ENCODE measurements around the gene UBE2E2.

The UBE2E2 gene

DNA sequence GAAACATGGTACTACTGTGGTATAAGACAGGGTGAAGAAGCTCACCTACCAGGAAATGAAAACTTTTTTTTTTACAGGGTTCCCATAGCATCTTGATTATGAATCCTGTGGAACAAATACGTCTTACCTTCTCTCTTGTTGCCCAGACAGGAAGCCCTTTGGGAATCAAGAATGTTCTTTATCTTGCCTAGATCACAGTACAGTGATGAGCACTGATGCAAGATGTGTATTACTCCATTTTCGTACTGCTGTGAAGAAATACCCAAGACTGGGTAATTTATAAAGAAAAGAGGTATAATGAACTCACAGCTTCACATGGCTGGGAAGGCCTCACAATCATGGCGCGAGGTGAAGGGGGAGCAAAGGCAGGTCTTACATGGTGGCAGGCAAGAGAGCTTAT, 281.3 kb downstream of the UBE2E2 start:
- H3K36me3 Mint-ChIP-seq: peaks cover 11% of the 10 kb centered on the region
- no peak overlapping the region for H3K27ac Mint-ChIP-seq
- H3K4me1 Mint-ChIP-seq: no peaks in the 10 kb centered on the region
- H3K27me3 Mint-ChIP-seq: no peaks in the 10 kb centered on the region
- H3K9me3 Mint-ChIP-seq: peaks cover 4% of the 10 kb centered on the region
- H3K4me3 Mint-ChIP-seq: no peak overlapping the region

DNA sequence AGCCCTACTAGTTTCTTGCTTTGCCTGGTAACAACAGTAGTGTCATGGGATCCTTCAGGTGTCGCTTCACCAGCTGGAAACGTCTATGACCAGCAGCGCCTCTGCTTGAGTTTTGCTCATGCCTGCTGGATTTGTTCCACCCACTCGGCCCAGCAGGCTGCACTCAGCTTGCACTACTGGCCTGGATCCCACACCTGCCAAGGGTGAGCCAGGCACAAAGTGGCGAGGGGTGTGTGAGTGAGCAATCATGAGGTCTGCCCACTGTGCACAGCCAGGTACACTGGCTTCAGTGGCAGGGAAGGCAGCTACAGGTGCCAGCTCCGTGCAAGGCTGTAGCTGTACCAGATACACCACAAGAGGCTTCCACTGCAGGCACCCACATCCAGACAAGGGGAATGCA, 282.8 kb downstream of the UBE2E2 start:
- no peaks in the 10 kb centered on the region for H3K4me1 Mint-ChIP-seq
- H3K36me3 Mint-ChIP-seq: peaks cover 11% of the 10 kb centered on the region
- H3K27me3 Mint-ChIP-seq: no peaks in the 10 kb centered on the region
- no peak overlapping the region for H3K27ac Mint-ChIP-seq
- H3K9me3 Mint-ChIP-seq: peaks cover 4% of the 10 kb centered on the region
- no peak overlapping the region for H3K4me3 Mint-ChIP-seq

DNA sequence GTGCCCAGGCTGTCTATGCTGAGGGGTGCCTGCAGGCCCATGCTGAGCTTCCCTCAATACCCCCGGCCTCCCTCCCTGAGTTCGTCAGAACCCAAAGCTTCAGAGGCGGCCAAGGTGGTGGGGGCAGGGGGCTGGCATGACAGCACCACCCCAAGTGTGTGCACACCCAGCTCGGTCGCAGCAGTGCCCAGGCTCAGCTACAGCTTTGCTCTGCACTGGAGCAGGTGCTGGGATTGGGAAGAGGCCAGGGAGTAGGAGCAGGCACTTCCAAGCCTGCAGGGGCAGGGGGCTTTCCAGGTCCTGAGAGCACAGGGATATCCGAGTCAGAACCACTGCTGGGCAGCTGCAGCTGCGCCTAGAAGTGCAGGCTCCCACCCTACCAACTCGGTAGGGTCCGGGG, 283.9 kb downstream of the UBE2E2 start:
- Mint-ChIP-seq H3K36me3 (peaks cover 11% of the 10 kb centered on the region), H3K27ac (no peak overlapping the region), H3K9me3 (peaks cover 4% of the 10 kb centered on the region), H3K27me3 (no peaks in the 10 kb centered on the region), H3K4me3 (no peak overlapping the region), H3K4me1 (no peaks in the 10 kb centered on the region)

DNA sequence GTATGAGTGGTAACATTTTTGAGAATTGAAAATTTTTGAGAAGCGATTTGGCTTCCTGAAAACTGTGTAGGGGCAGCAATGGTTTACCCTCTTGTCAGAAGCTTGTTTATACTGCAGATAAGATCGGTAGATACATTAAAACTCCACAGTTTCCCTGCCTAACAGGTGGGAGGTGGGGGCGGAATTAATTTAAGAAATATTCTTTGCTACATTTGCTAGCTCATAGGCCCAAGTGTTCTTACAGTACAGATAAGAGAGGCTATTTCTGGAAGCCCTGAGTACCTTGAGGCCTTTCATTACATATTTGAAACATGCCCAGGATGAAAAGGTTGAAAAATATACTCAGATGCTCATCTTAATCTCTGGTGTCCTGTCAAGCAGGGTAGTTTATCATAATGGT, 285.5 kb downstream of the UBE2E2 start:
- no peaks in the 10 kb centered on the region for H3K4me1 Mint-ChIP-seq
- peaks cover 4% of the 10 kb centered on the region for H3K9me3 Mint-ChIP-seq
- H3K27ac Mint-ChIP-seq: no peak overlapping the region
- H3K4me3 Mint-ChIP-seq: no peak overlapping the region
- no peaks in the 10 kb centered on the region for H3K27me3 Mint-ChIP-seq
- peaks cover 9% of the 10 kb centered on the region for H3K36me3 Mint-ChIP-seq

DNA sequence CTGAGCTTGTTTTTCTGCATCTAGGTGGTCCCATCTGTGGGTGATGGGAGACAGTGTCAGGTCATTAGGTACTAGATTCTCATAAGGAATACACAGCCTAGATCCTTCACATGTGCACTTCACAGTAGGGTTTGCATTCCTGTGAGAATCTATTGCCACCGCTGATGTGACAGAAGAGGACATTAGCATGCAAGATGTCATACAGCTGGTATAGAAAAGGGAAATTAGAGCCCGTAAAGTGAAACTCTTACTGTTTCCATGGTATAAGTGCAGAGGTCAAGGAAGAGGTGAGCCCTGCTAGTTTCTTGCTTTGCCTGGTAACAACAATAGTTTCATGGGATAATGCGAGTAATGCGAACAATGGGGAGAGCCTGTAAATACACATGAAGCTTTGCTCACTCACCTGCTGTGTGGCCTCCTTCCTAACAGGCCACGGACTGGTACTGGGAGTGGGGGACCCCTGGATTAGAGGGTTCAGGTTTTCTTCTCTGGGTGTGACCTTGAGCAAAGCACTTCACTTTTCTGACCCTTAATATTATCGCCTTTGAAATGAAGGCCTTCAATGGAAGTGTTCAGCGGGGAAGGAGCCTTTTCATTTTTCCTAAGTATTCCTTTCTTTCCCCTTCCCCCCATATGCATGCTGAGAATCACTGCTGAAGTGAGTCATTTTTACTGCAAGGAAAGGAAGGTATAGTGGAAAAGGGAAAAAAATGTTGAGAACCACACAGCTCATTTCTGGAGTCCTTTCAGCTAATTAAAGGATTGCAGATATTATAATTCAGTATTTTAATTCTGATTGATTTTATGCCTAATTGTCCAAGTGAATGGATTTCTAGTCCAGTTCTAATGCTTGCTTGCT, 286.4 kb downstream of the UBE2E2 start:
- no peaks in the 10 kb centered on the region for H3K4me1 Mint-ChIP-seq
- H3K36me3 Mint-ChIP-seq: peaks cover 6% of the 10 kb centered on the region
- peaks cover under 1% of the 10 kb centered on the region for H3K9me3 Mint-ChIP-seq
- no peak overlapping the region for H3K4me3 Mint-ChIP-seq
- H3K27ac Mint-ChIP-seq: no peak overlapping the region
- H3K27me3 Mint-ChIP-seq: no peaks in the 10 kb centered on the region

DNA sequence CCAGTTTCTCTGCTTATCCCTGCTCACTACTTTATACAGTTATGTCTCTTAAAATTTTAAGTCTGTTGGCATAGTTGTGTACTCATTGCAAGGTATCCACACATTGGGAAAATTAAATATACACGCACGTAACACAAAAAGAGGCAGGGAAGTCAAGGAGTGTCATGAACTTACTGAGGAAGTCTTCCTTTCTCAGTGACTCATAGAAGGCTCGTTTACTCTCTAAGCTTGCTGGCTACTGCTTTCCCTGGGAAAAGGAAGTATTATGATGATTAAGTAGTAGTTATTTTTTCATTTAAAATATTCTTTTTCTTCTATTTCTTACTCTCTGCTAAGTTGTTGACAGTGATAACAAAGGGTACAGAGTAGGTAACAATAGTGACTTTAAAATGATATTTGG, 287.3 kb downstream of the UBE2E2 start:
- peaks cover 4% of the 10 kb centered on the region for H3K36me3 Mint-ChIP-seq
- H3K27me3 Mint-ChIP-seq: no peaks in the 10 kb centered on the region
- no peak overlapping the region for H3K27ac Mint-ChIP-seq
- peaks cover 2% of the 10 kb centered on the region for H3K4me1 Mint-ChIP-seq
- H3K9me3 Mint-ChIP-seq: no peaks in the 10 kb centered on the region
- H3K4me3 Mint-ChIP-seq: no peak overlapping the region

DNA sequence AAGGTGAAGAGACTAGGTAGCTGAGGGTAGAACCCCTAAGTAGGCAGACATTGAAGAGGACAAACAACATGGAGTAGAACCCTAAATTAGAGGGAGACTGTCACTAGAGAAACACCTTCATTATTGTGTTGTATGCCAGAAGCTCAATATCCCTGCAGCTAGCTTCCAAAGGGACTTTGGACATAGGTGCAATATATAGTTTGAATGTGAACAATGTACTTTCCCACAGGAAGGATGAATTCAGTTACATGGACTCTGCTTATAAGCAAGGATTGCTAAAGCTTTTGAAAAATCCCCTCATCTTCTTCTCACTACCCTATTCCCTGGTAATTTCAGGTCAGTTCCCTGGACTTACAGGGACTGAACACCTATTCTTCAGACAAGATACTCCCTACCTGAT, 288.9 kb downstream of the UBE2E2 start:
- Mint-ChIP-seq H3K27me3 (no peaks in the 10 kb centered on the region), H3K27ac (no peak overlapping the region), H3K4me3 (no peak overlapping the region), H3K4me1 (peaks cover 7% of the 10 kb centered on the region), H3K36me3 (no peaks in the 10 kb centered on the region), H3K9me3 (no peaks in the 10 kb centered on the region)

DNA sequence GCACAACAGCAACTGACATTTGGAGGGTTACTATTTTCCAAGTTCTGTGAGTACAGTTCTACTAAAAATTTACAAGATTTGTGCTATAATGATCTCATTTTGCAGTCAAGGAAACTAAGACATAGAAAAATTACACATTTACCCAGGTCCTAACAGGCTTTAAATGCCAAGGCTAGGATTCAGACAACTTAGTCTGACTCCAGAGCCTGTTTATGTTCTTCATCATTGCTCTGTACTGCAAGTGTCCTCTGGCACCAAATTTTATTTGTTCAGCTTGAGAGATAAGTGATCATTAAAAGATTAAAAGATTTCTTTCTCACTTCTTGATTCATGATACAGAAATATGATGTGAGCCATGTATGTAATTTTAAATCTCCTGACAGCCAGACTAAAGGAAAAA, 290.8 kb downstream of the UBE2E2 start:
- H3K9me3 Mint-ChIP-seq: no peaks in the 10 kb centered on the region
- no peak overlapping the region for H3K4me3 Mint-ChIP-seq
- H3K27me3 Mint-ChIP-seq: no peaks in the 10 kb centered on the region
- H3K4me1 Mint-ChIP-seq: peaks cover 7% of the 10 kb centered on the region
- H3K36me3 Mint-ChIP-seq: no peaks in the 10 kb centered on the region
- H3K27ac Mint-ChIP-seq: no peak overlapping the region

DNA sequence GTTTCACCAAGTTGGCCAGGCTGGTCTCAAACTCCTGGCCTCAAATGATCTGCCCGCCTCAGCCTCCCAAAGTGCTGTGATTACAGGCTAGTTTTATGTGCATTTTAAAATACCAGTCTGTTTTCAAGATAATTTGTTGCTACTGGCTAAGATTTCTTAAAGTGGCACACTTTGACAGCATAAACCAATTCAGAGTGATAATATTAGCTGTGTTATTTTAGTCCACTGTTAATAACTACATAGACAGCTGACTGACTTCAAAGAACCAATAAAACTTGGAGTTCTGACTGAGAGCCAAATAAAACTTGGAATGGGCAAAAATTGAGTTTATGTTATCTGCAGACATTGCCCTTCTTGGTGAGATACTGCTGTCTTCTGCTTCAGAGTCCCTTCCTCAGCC, 291.8 kb downstream of the UBE2E2 start:
- H3K4me1 Mint-ChIP-seq: peaks cover 7% of the 10 kb centered on the region
- no peak overlapping the region for H3K27ac Mint-ChIP-seq
- no peaks in the 10 kb centered on the region for H3K9me3 Mint-ChIP-seq
- H3K36me3 Mint-ChIP-seq: no peaks in the 10 kb centered on the region
- H3K4me3 Mint-ChIP-seq: no peak overlapping the region
- H3K27me3 Mint-ChIP-seq: no peaks in the 10 kb centered on the region

DNA sequence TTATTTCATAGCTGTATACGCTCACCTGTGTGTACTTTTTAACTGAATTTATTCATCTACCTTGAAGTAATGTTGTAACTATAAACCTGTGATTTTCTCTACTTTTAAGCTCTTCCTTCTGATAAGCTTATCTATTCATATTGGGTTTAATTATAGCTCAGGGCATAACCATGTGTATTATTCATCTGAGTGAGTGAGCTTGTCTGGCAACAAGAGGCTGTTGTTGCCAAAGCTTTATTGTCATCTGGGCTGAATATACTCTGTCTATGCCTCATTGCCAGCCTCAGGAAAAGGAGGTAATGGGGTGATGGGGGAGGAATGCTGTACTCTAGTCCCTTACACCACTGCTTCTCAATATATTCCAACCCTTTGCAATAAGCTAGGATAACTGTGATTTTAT, 292.4 kb downstream of the UBE2E2 start:
- H3K4me3 Mint-ChIP-seq: no peak overlapping the region
- peaks cover 7% of the 10 kb centered on the region for H3K4me1 Mint-ChIP-seq
- H3K27me3 Mint-ChIP-seq: no peaks in the 10 kb centered on the region
- no peaks in the 10 kb centered on the region for H3K9me3 Mint-ChIP-seq
- no peaks in the 10 kb centered on the region for H3K36me3 Mint-ChIP-seq
- no peak overlapping the region for H3K27ac Mint-ChIP-seq

DNA sequence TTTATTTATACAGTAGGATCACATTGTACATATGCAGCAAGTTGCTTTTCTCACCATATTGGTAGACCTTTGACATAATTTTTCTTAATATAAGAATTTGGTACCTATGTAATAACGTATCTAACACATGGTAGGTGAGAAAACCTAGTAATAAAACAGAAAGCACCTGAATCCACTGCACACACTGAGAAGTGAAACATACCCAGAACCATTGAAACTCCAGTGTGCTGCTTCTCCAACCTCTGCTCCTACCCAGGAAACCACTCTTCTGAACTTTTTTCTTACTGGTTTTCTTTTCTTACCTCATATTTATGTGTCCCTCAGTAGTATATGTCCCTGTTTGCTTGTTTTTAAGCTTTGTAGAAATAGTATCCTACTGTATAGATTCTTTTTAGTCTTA, 293.0 kb downstream of the UBE2E2 start:
- Mint-ChIP-seq H3K4me1 (peaks cover 7% of the 10 kb centered on the region), H3K27me3 (no peaks in the 10 kb centered on the region), H3K36me3 (peaks cover 7% of the 10 kb centered on the region), H3K27ac (no peak overlapping the region), H3K4me3 (no peak overlapping the region), H3K9me3 (no peaks in the 10 kb centered on the region)

DNA sequence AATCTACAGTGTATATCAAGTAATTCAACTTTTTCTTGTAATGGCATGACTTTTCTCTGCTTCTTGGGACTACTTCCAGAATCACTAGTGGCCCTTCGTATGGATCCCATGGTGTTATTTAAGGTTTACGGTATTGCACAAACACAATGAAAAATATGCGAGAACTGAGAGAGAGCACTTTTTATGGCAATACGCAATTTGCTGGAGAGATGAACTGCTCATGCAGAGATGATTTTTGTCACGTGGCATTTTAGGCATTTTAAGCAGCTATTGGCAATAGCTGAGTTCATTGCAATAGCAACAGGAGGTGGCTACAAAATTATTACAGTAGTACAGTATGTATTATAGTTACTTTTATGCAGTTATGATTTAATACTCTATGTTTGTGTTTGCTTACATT, 294.0 kb downstream of the UBE2E2 start:
- Mint-ChIP-seq H3K4me3 (no peak overlapping the region), H3K9me3 (no peaks in the 10 kb centered on the region), H3K4me1 (peaks cover 7% of the 10 kb centered on the region), H3K27ac (no peak overlapping the region), H3K36me3 (peaks cover 7% of the 10 kb centered on the region), H3K27me3 (no peaks in the 10 kb centered on the region)

DNA sequence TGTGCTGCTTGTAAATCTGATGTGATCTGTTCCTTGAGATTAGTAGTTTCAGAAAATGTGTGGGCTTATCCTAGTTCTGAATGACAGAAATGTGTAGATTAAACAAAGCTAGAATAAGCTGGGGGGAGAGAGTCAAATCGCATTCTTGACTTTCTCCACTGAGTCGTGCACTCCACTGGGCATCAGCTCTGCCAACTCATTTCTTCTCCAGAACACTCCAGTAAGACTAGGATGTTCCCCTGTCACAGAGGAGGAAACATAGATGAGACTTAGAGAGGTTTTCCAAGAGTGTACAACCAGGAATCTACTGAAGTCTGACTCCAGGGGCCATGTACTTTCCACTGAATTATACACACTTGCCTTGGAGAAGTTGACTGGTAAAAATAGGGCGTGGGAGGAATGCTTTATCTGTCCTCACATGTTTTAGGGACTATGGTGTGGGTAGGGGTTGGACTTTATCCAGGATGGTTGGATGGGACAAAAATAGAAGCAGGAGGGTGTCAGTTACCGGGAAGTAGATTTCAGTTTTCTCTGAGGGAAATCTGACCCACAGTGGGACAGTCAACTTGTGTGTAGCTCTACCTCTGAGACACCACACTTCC, 298.2 kb downstream of the UBE2E2 start:
- Mint-ChIP-seq H3K27ac (no peak overlapping the region), H3K27me3 (no peaks in the 10 kb centered on the region), H3K9me3 (no peaks in the 10 kb centered on the region), H3K36me3 (peaks cover 13% of the 10 kb centered on the region), H3K4me3 (no peak overlapping the region), H3K4me1 (no peaks in the 10 kb centered on the region)

DNA sequence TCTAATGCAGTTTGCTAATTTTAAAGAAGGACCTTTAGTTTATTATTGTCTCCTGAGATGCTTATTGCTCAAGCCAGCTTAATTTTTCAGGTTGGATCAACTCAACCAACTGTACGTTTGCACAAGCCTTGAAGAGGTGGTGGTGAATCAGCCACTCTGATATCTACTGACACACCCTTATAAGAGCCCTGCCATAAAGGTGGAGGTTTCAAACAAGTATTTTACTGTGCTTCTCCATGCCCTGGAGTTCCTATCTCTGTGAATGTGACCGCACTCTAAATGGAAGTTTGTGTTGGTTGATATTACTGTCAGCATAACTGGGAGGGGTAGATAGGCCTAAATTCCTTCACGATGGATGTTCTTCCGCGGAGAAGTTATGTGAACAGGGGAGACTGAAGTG, 305.3 kb downstream of the UBE2E2 start:
- no peak overlapping the region for H3K4me3 Mint-ChIP-seq
- no peaks in the 10 kb centered on the region for H3K4me1 Mint-ChIP-seq
- H3K36me3 Mint-ChIP-seq: peaks cover 17% of the 10 kb centered on the region
- H3K27me3 Mint-ChIP-seq: no peaks in the 10 kb centered on the region
- H3K9me3 Mint-ChIP-seq: no peaks in the 10 kb centered on the region
- no peak overlapping the region for H3K27ac Mint-ChIP-seq

DNA sequence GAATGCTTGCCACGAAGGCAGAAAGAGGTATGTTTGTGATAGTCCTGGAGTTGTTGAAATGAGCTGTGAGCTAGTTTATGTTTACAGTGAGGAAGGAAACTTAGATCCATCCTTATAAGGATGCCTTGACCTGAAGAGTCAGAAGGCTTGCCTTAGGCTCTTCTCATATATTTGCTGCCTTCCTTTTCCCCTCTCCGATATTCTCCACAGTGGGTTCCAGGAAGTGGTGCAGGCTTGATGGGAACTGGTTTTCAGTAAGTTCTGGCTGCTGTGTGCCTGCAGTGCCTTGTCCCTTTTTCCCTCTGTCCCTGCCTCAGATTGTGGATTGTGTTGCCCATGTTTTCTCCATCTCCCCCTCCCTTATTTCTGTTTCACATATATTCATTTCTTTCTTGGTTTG, 315.3 kb downstream of the UBE2E2 start:
- H3K27ac Mint-ChIP-seq: no peak overlapping the region
- peaks cover 2% of the 10 kb centered on the region for H3K36me3 Mint-ChIP-seq
- H3K4me3 Mint-ChIP-seq: no peak overlapping the region
- H3K9me3 Mint-ChIP-seq: no peaks in the 10 kb centered on the region
- H3K4me1 Mint-ChIP-seq: no peaks in the 10 kb centered on the region
- no peaks in the 10 kb centered on the region for H3K27me3 Mint-ChIP-seq

DNA sequence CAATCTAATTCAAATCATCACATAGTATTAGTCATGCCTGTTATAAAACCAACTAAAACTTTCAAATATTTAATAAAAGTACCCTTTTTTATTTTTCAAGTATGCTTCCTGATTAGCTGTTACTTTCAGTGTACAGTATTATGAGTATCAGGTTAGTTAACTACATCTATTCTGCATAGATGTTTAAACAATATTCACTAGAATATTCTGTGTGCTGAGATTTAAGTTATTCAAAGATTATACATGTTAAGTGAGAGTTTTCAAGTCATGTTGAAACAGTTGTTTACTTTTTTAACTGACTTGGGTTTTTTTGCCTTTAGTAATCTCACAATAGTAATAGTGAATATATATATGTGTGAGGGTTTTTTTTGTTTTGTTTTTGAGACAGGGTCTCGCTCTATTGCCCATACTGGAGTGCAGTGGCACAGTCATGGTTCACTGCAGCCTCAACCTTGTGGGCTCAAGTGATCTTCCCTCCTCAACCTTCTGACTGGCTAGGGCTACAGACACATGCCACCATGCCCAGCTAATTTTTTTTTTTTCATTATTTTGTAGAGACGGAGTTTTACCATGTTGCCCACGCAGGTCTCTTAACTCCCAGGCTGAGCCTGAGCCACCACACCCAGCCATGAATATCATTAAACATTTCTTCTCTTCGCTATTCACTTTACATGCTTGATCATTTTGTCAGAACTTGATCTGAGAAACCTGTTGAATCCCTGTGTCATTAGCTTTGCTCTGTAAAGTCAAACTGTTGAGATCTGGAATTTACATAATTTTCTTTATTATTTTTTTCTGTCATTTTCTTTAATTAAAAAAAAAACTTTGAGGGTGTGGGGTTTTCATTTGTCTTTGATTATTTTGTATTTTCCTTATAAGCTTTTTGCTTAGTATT, 316.4 kb downstream of the UBE2E2 start:
- no peaks in the 10 kb centered on the region for H3K9me3 Mint-ChIP-seq
- H3K4me1 Mint-ChIP-seq: no peaks in the 10 kb centered on the region
- no peak overlapping the region for H3K4me3 Mint-ChIP-seq
- H3K36me3 Mint-ChIP-seq: peaks cover 2% of the 10 kb centered on the region
- H3K27ac Mint-ChIP-seq: no peak overlapping the region
- no peaks in the 10 kb centered on the region for H3K27me3 Mint-ChIP-seq

Measured in activated naive CD4-positive, alpha-beta T cell treated with anti-CD3 and anti-CD28 coated beads, Interleukin-2, amount 50 U/mL, for 24 hours (primary cell).